ENCODE measurements around the gene APOE. TPM values are rescaled to one million over a fixed set of nuclear protein-coding genes. Genes with fewer than 3 reads are reported as not detected.

The APOE gene
- total and polyA plus RNA-seq, 9 of the 15 experiments (the other 6 are each of a cell fraction or from before 2014, with no cell fraction given): 0.14 to 180 (median 58.1) TPM; not detected in 1

DNA sequence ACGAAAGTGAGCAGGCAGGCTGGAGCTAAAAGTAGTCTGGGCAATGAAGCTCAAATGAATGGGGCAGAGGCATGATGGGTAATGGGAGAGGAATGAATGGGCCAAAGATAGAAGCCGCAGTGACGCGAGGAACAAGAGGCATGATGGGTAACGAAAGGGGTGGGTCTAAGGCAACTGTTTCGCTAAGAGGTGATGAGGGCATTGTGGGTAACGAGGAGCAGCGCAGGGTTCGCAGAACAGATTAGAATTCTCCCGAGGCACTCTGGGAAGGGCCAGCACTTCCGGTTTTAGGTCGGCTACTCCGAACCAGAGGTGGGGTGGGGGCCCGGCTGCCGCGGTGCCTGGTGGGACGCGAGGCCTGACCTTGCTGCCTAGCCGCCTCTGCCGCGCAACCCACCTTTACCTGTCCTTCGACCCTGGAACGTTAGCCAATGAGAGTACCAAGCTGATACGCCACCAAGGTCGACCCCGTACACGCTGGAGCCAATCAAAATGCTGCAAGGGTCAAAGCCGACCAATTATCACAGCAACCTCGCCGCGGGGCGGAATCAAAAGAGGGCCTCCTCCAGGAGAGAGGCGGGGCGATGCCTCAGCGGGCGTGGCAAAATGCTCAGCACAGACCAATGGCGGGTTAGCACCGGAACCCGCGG lies 15.1 kb upstream of the APOE start (continued):
- TF ChIP-seq NFYB (IDR thresholded peaks at IDR 0.05; ENCODE audit: extremely low read depth, insufficient read length): no peak
- no peak for TF ChIP-seq PBX2 (CRISPR knock-in tag; IDR thresholded peaks at IDR 0.05; ENCODE audit: low read depth)
- TF ChIP-seq PBX2 (tag; conservative IDR thresholded peaks at IDR 0.05; ENCODE audit: low read depth): no peak
- peak; percentile 91 for TF ChIP-seq GABPB1 (CRISPR knock-in tag; IDR thresholded peaks at IDR 0.05)
- TF ChIP-seq, protein P1, sequence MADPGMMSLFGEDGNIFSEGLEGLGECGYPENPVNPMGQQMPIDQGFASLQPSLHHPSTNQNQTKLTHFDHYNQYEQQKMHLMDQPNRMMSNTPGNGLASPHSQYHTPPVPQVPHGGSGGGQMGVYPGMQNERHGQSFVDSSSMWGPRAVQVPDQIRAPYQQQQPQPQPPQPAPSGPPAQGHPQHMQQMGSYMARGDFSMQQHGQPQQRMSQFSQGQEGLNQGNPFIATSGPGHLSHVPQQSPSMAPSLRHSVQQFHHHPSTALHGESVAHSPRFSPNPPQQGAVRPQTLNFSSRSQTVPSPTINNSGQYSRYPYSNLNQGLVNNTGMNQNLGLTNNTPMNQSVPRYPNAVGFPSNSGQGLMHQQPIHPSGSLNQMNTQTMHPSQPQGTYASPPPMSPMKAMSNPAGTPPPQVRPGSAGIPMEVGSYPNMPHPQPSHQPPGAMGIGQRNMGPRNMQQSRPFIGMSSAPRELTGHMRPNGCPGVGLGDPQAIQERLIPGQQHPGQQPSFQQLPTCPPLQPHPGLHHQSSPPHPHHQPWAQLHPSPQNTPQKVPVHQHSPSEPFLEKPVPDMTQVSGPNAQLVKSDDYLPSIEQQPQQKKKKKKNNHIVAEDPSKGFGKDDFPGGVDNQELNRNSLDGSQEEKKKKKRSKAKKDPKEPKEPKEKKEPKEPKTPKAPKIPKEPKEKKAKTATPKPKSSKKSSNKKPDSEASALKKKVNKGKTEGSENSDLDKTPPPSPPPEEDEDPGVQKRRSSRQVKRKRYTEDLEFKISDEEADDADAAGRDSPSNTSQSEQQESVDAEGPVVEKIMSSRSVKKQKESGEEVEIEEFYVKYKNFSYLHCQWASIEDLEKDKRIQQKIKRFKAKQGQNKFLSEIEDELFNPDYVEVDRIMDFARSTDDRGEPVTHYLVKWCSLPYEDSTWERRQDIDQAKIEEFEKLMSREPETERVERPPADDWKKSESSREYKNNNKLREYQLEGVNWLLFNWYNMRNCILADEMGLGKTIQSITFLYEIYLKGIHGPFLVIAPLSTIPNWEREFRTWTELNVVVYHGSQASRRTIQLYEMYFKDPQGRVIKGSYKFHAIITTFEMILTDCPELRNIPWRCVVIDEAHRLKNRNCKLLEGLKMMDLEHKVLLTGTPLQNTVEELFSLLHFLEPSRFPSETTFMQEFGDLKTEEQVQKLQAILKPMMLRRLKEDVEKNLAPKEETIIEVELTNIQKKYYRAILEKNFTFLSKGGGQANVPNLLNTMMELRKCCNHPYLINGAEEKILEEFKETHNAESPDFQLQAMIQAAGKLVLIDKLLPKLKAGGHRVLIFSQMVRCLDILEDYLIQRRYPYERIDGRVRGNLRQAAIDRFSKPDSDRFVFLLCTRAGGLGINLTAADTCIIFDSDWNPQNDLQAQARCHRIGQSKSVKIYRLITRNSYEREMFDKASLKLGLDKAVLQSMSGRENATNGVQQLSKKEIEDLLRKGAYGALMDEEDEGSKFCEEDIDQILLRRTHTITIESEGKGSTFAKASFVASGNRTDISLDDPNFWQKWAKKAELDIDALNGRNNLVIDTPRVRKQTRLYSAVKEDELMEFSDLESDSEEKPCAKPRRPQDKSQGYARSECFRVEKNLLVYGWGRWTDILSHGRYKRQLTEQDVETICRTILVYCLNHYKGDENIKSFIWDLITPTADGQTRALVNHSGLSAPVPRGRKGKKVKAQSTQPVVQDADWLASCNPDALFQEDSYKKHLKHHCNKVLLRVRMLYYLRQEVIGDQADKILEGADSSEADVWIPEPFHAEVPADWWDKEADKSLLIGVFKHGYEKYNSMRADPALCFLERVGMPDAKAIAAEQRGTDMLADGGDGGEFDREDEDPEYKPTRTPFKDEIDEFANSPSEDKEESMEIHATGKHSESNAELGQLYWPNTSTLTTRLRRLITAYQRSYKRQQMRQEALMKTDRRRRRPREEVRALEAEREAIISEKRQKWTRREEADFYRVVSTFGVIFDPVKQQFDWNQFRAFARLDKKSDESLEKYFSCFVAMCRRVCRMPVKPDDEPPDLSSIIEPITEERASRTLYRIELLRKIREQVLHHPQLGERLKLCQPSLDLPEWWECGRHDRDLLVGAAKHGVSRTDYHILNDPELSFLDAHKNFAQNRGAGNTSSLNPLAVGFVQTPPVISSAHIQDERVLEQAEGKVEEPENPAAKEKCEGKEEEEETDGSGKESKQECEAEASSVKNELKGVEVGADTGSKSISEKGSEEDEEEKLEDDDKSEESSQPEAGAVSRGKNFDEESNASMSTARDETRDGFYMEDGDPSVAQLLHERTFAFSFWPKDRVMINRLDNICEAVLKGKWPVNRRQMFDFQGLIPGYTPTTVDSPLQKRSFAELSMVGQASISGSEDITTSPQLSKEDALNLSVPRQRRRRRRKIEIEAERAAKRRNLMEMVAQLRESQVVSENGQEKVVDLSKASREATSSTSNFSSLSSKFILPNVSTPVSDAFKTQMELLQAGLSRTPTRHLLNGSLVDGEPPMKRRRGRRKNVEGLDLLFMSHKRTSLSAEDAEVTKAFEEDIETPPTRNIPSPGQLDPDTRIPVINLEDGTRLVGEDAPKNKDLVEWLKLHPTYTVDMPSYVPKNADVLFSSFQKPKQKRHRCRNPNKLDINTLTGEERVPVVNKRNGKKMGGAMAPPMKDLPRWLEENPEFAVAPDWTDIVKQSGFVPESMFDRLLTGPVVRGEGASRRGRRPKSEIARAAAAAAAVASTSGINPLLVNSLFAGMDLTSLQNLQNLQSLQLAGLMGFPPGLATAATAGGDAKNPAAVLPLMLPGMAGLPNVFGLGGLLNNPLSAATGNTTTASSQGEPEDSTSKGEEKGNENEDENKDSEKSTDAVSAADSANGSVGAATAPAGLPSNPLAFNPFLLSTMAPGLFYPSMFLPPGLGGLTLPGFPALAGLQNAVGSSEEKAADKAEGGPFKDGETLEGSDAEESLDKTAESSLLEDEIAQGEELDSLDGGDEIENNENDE (IDR thresholded peaks at IDR 0.05; ENCODE audit: low read depth, low read length): no peak
- TF ChIP-seq, protein P2, sequence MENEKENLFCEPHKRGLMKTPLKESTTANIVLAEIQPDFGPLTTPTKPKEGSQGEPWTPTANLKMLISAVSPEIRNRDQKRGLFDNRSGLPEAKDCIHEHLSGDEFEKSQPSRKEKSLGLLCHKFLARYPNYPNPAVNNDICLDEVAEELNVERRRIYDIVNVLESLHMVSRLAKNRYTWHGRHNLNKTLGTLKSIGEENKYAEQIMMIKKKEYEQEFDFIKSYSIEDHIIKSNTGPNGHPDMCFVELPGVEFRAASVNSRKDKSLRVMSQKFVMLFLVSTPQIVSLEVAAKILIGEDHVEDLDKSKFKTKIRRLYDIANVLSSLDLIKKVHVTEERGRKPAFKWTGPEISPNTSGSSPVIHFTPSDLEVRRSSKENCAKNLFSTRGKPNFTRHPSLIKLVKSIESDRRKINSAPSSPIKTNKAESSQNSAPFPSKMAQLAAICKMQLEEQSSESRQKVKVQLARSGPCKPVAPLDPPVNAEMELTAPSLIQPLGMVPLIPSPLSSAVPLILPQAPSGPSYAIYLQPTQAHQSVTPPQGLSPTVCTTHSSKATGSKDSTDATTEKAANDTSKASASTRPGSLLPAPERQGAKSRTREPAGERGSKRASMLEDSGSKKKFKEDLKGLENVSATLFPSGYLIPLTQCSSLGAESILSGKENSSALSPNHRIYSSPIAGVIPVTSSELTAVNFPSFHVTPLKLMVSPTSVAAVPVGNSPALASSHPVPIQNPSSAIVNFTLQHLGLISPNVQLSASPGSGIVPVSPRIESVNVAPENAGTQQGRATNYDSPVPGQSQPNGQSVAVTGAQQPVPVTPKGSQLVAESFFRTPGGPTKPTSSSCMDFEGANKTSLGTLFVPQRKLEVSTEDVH (IDR thresholded peaks at IDR 0.05; ENCODE audit: low read depth, partially characterized antibody): peak; percentile 76
- TF ChIP-seq SOX6 (IDR thresholded peaks at IDR 0.05): no peak
- peak; percentile 4 for TF ChIP-seq ARID1B (IDR thresholded peaks at IDR 0.05)
- TF ChIP-seq, protein P3, sequence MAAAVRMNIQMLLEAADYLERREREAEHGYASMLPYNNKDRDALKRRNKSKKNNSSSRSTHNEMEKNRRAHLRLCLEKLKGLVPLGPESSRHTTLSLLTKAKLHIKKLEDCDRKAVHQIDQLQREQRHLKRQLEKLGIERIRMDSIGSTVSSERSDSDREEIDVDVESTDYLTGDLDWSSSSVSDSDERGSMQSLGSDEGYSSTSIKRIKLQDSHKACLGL (CRISPR knock-in tag; IDR thresholded peaks at IDR 0.05; ENCODE audit: borderline replicate concordance, poor library complexity, severe bottlenecking): no peak
